CD14-positive monocyte (primary cell): ENCODE data around the gene MCCC1. TPM values are rescaled to one million over a fixed set of nuclear protein-coding genes. Genes with fewer than 3 reads are reported as not detected.

Source experiments
- DNase-seq, 3 donors: peaks; one replicate each; pipeline ENCODE4 v3.0.0-alpha.2; 2011 to 2022
- H2AFZ ChIP-seq: 2 replicates; pipeline ENCODE4 v1.6.0; 2012; ENCODE audit warnings: mild to moderate bottlenecking, low read depth, low read length, inconsistent platforms; ENCODE audit not compliant: insufficient read depth, poor library complexity, severe bottlenecking
- H3K27ac ChIP-seq, 2 donors: 1 replicate in 1 of 2; 2 replicates in 1 of 2; pipeline ENCODE4 v1.5.1; 2012 to 2013; ENCODE audit warnings: low read length in 2 of 2, control low read depth in 1 of 2, inconsistent platforms in 1 of 2, low read depth in 1 of 2, mild to moderate bottlenecking in 1 of 2
- H3K27me3 ChIP-seq, 2 donors: one replicate each; pipeline versions ENCODE4 v1.6.0 to v1.6.1; 2011 to 2013; ENCODE audit warnings: low read length in 2 of 2; ENCODE audit not compliant: control insufficient read depth in 2 of 2, insufficient read depth in 2 of 2
- H3K36me3 ChIP-seq, 2 donors: replicated peaks in 1 of 2; 1 replicate in 1 of 2; 2 replicates in 1 of 2; pipeline versions ENCODE4 v1.5.1 to v1.6.1; 2012 to 2013; ENCODE audit warnings: low read length in 2 of 2, control low read depth in 1 of 2, inconsistent platforms in 1 of 2, mild to moderate bottlenecking in 1 of 2; ENCODE audit not compliant: insufficient read depth in 2 of 2, control insufficient read depth in 1 of 2
- H3K4me1 ChIP-seq, 2 donors: 1 replicate in 1 of 2; 2 replicates in 1 of 2; pipeline versions ENCODE4 v1.5.1 to v1.6.1; 2012 to 2013; ENCODE audit warnings: low read length in 2 of 2, control low read depth in 1 of 2, inconsistent platforms in 1 of 2, mild to moderate bottlenecking in 1 of 2, moderate library complexity in 1 of 2; ENCODE audit not compliant: insufficient read depth in 2 of 2, control insufficient read depth in 1 of 2
- H3K4me2 ChIP-seq: replicated peaks from 2 replicates; pipeline ENCODE3; 2012; ENCODE audit warnings: low read length, moderate library complexity, mild to moderate bottlenecking; ENCODE audit not compliant: poor library complexity, severe bottlenecking; ENCODE audit errors: extremely low read depth
- H3K4me3 ChIP-seq, 3 experiments: fragments of 200-600 bp in 1 of 3; sonication (generic) in 1 of 3; replicated peaks in 1 of 3; 1 replicate in 2 of 3; 2 replicates in 1 of 3; pipeline ENCODE4 v1.5.1; 2011 to 2013; ENCODE audit warnings: low read length in 3 of 3, mild to moderate bottlenecking in 3 of 3, control low read depth in 2 of 3, low read depth in 2 of 3, inconsistent platforms in 1 of 3, moderate library complexity in 1 of 3
- H3K79me2 ChIP-seq: 2 replicates; pipeline ENCODE4 v1.6.0; 2012; ENCODE audit warnings: mild to moderate bottlenecking, control low read depth, inconsistent platforms, low read length, moderate library complexity; ENCODE audit not compliant: insufficient read depth
- H3K9ac ChIP-seq: 2 replicates; pipeline ENCODE4 v1.6.0; 2017; ENCODE audit warnings: low read length, mild to moderate bottlenecking; ENCODE audit not compliant: insufficient read depth, poor library complexity, severe bottlenecking
- H3K9me3 ChIP-seq, 2 donors: replicated peaks in 1 of 2; 1 replicate in 1 of 2; 2 replicates in 1 of 2; pipeline versions ENCODE4 v1.5.1 to v1.6.1; 2012 to 2013; ENCODE audit warnings: low read length in 2 of 2, control low read depth in 1 of 2; ENCODE audit not compliant: control insufficient read depth in 1 of 2, insufficient read depth in 1 of 2
- H4K20me1 ChIP-seq: 2 replicates; pipeline ENCODE4 v1.6.0; 2012; ENCODE audit warnings: mild to moderate bottlenecking, low read length, control low read depth, moderate library complexity; ENCODE audit not compliant: insufficient read depth
- H3K27ac Mint-ChIP-seq, 7 donors: one replicate each; pipeline ENCODE4 v1.8.0; 2020; ENCODE audit warnings: mild to moderate bottlenecking in 7 of 7, mixed read lengths in 7 of 7, moderate library complexity in 6 of 7, inconsistent platforms in 2 of 7
- H3K27me3 Mint-ChIP-seq, 3 donors: one replicate each; pipeline ENCODE4 v1.8.0; 2021 to 2022; ENCODE audit warnings: low read depth in 3 of 3, mild to moderate bottlenecking in 3 of 3, mixed read lengths in 3 of 3, moderate library complexity in 3 of 3, inconsistent platforms in 1 of 3
- H3K36me3 Mint-ChIP-seq, 2 donors: one replicate each; pipeline ENCODE4 v1.8.0; 2020; ENCODE audit warnings: mixed read lengths in 2 of 2, inconsistent platforms in 1 of 2, mild to moderate bottlenecking in 1 of 2
- H3K4me1 Mint-ChIP-seq: one replicate; pipeline ENCODE4 v1.8.0; 2020; ENCODE audit warnings: mild to moderate bottlenecking, mixed read lengths
- H3K4me3 Mint-ChIP-seq, 2 donors: one replicate each; pipeline ENCODE4 v1.8.0; 2020; ENCODE audit warnings: mild to moderate bottlenecking in 2 of 2, mixed read lengths in 2 of 2, moderate library complexity in 1 of 2
- H3K9me3 Mint-ChIP-seq, 7 donors: one replicate each; pipeline ENCODE4 v1.8.0; 2020 to 2022; ENCODE audit warnings: mixed read lengths in 7 of 7, mild to moderate bottlenecking in 6 of 7, moderate library complexity in 6 of 7, inconsistent platforms in 2 of 7
- CTCF ChIP-seq: fragments of 200-600 bp; IDR thresholded peaks from one replicate; pipeline ENCODE4 v1.8.0; 2022; ENCODE audit warnings: antibody characterized with exemption, mild to moderate bottlenecking
- WGBS: methylation state at CpG from one replicate; pipeline ENCODE4 v1.1.5; 2013; ENCODE audit warnings: missing lambda C conversion rate; ENCODE audit not compliant: insufficient coverage; 5-methylcytosine and 5-hydroxymethylcytosine counted together
- intact Hi-C, 2 donors: fragments of 100-400 bp; cut with micrococcal nuclease; formaldehyde crosslinking; loops; one replicate each; pipeline versions ENCODE4 v1.15.0 to v1.15.1; 2023
- polyA plus RNA-seq, 3 donors: library from polyadenylated mRNA; depleted of rRNA in 1 of 3; unstranded in 2 of 3; stranded (reverse) in 1 of 3; fragments of 300-500 nt in 2 of 3; fragments of >200 nt in 1 of 3; fragmentation: Illumina TruSeq in 2 of 3; gene quantifications; 1 replicate in 2 of 3; 2 replicates in 1 of 3; pipeline ENCODE4 v1.2.3, GENCODE V29; 2012 to 2021

Gene MCCC1
- polyA plus RNA-seq, 3 donors: 13.9 to 18.4 (median 16.0) TPM

- no CpG with 5 or more reads among the region's 1 CpG for WGBS
- H3K9me3 Mint-ChIP-seq: peaks cover 0 to 7% (median 0%) of the 10 kb centered on the region in 7 donors
- Histone ChIP-seq H4K20me1 (no peaks in the 10 kb centered on the region), H3K9me3 (no peaks in the 10 kb centered on the region), H3K4me3 (no peak overlapping the region), H2AFZ (no peak overlapping the region), H3K36me3 (peaks cover 55 to 97% of the 10 kb centered on the region in 2 donors), H3K4me1 (no peaks in the 10 kb centered on the region), H3K9ac (no peak overlapping the region), H3K4me2 (no peak overlapping the region), H3K27ac (no peak overlapping the region), H3K79me2 (no peaks in the 10 kb centered on the region), H3K27me3 (no peaks in the 10 kb centered on the region)
- TF ChIP-seq CTCF: no peak
- no peak overlapping the region for H3K27ac Mint-ChIP-seq
- no peak overlapping the region for H3K4me3 Mint-ChIP-seq
- no peaks in the 10 kb centered on the region for H3K4me1 Mint-ChIP-seq
- H3K36me3 Mint-ChIP-seq: peaks cover 61 to 88% of the 10 kb centered on the region in 2 donors
- H3K27me3 Mint-ChIP-seq: peaks cover 0 to 2% (median 0%) of the 10 kb centered on the region in 3 donors
- DNase-seq: no peak
- intact Hi-C loops: no loop called here
Measured at GRCh38 chr3:183031826-183032225, 67.5 kb downstream of the MCCC1 start.

- H3K36me3 ChIP-seq: peaks cover 44 to 93% of the 10 kb centered on the region in 2 donors
- no peaks in the 10 kb centered on the region for H4K20me1 ChIP-seq
- H3K4me3 ChIP-seq: no peak overlapping the region
- Mint-ChIP-seq H3K4me1 (no peaks in the 10 kb centered on the region), H3K9me3 (peaks cover 0 to 7% (median 0%) of the 10 kb centered on the region in 7 donors), H3K4me3 (no peak overlapping the region), H3K27me3 (peaks cover 0 to 2% (median 0%) of the 10 kb centered on the region in 3 donors), H3K27ac (no peak overlapping the region), H3K36me3 (peaks cover 63 to 74% of the 10 kb centered on the region in 2 donors)
- no peaks in the 10 kb centered on the region for H3K4me1 ChIP-seq
- H3K9me3 ChIP-seq: no peaks in the 10 kb centered on the region
- H3K4me2 ChIP-seq: no peak overlapping the region
- H3K79me2 ChIP-seq: no peaks in the 10 kb centered on the region
- no peak overlapping the region for H3K9ac ChIP-seq
- intact Hi-C loops: no loop called here
- no peak overlapping the region for H3K27ac ChIP-seq
- no CpG with 5 or more reads among the region's 3 CpGs for WGBS
- no peak for DNase-seq
- no peak overlapping the region for H2AFZ ChIP-seq
- no peak for TF ChIP-seq CTCF
- no peaks in the 10 kb centered on the region for H3K27me3 ChIP-seq
Measured at GRCh38 chr3:183028416-183028815, 70.9 kb downstream of the MCCC1 start.
